Naive thymus-derived CD4-positive, alpha-beta T cell (primary cell): Measurements from ENCODE around the gene RAB31. TPM values are rescaled to one million over a fixed set of nuclear protein-coding genes. Genes with fewer than 3 reads are reported as not detected.

Experiments
- ATAC-seq: fragments of 150-1000 bp; cut with Tn5 transposase; 2 replicates; pipeline ENCODE4 v1.10.0; 2021; ENCODE audit warnings: mild to moderate bottlenecking, moderate library complexity
- CTCF ChIA-PET: fragments of 350-600 bp; sonication (Branson Sonifier 250); formaldehyde crosslinking; loops from one replicate; lab custom pipeline; 2021; ENCODE audit warnings: antibody characterized with exemption; lab: Charles Lee
- POLR2A ChIA-PET: fragments of 350-600 bp; sonication (Branson Sonifier 250); formaldehyde crosslinking; loops from one replicate; lab custom pipeline; 2021; ENCODE audit warnings: antibody characterized with exemption, inconsistent platforms; lab: Charles Lee
- DNase-seq, 9 donors: peaks; one replicate each; pipeline versions ENCODE4 v3.0.0 to v3.0.0-alpha.2; 2020 to 2022; ENCODE audit warnings: mixed read lengths in 1 of 9
- H3K27ac ChIP-seq: one replicate; pipeline ENCODE4 v1.7.0; 2013; ENCODE audit warnings: mild to moderate bottlenecking, low read depth, low read length, moderate library complexity
- H3K27me3 ChIP-seq, 2 donors: one replicate each; pipeline ENCODE4 v1.7.0; 2013; ENCODE audit warnings: low read length in 2 of 2, mild to moderate bottlenecking in 2 of 2, moderate library complexity in 2 of 2; ENCODE audit not compliant: control insufficient read depth in 2 of 2, insufficient read depth in 2 of 2
- H3K36me3 ChIP-seq, 3 experiments: 1 replicate in 2 of 3; 2 replicates in 1 of 3; pipeline ENCODE4 v1.7.0; 2013; ENCODE audit warnings: low read length in 3 of 3, mild to moderate bottlenecking in 3 of 3, moderate library complexity in 1 of 3; ENCODE audit not compliant: insufficient read depth in 3 of 3, control insufficient read depth in 2 of 3
- H3K4me1 ChIP-seq, 2 donors: one replicate each; pipeline ENCODE4 v1.7.0; 2013; ENCODE audit warnings: low read length in 2 of 2, mild to moderate bottlenecking in 2 of 2, moderate library complexity in 1 of 2; ENCODE audit not compliant: control insufficient read depth in 2 of 2, insufficient read depth in 2 of 2
- H3K4me3 ChIP-seq: 2 replicates; pipeline ENCODE4 v1.7.0; 2013; ENCODE audit warnings: mild to moderate bottlenecking, low read length
- H3K9me3 ChIP-seq, 3 experiments: 1 replicate in 2 of 3; 2 replicates in 1 of 3; pipeline ENCODE4 v1.7.0; 2013; ENCODE audit warnings: low read length in 3 of 3; ENCODE audit not compliant: control insufficient read depth in 2 of 3
- H3K27ac Mint-ChIP-seq, 9 donors: one replicate each; pipeline ENCODE4 v1.8.0; 2020 to 2022; ENCODE audit warnings: mixed read lengths in 9 of 9, mild to moderate bottlenecking in 8 of 9, moderate library complexity in 5 of 9, inconsistent platforms in 2 of 9
- H3K27me3 Mint-ChIP-seq, 5 donors: one replicate each; pipeline ENCODE4 v1.8.0; 2021 to 2022; ENCODE audit warnings: mixed read lengths in 5 of 5, mild to moderate bottlenecking in 1 of 5
- H3K36me3 Mint-ChIP-seq, 5 donors: one replicate each; pipeline ENCODE4 v1.8.0; 2020 to 2022; ENCODE audit warnings: mixed read lengths in 5 of 5, mild to moderate bottlenecking in 3 of 5, inconsistent platforms in 1 of 5
- H3K4me1 Mint-ChIP-seq, 7 donors: one replicate each; pipeline ENCODE4 v1.8.0; 2020 to 2022; ENCODE audit warnings: mixed read lengths in 7 of 7, mild to moderate bottlenecking in 3 of 7, inconsistent platforms in 1 of 7
- H3K4me3 Mint-ChIP-seq, 10 donors: one replicate each; pipeline ENCODE4 v1.8.0; 2020 to 2022; ENCODE audit warnings: mild to moderate bottlenecking in 10 of 10, mixed read lengths in 10 of 10, moderate library complexity in 6 of 10, inconsistent platforms in 2 of 10
- H3K9me3 Mint-ChIP-seq, 11 donors: one replicate each; pipeline ENCODE4 v1.8.0; 2020 to 2022; ENCODE audit warnings: mixed read lengths in 11 of 11, mild to moderate bottlenecking in 4 of 11, inconsistent platforms in 1 of 11, moderate library complexity in 1 of 11
- intact Hi-C, 2 donors: fragments of 100-400 bp; cut with micrococcal nuclease; formaldehyde crosslinking; loops; one replicate each; pipeline ENCODE4 v1.15.1; 2023
- polyA plus RNA-seq, 2 donors: library from polyadenylated mRNA; unstranded; fragments of 300-500 nt; fragmentation: Illumina TruSeq; gene quantifications; one replicate each; pipeline ENCODE4 v1.2.3, GENCODE V29; 2021
- total RNA-seq, 6 experiments: library from RNA in 5 of 6; stranded (reverse) in 5 of 6; gene quantifications; 1 replicate in 5 of 6; 2 replicates in 1 of 6; pipeline ENCODE4 v1.2.3 and lab custom pipeline; 2021 to 2026

RAB31 gene
- total and polyA plus RNA-seq, 7 experiments from 2014 or later = 0.41 to 48.6 (median 2.3) TPM

DNA sequence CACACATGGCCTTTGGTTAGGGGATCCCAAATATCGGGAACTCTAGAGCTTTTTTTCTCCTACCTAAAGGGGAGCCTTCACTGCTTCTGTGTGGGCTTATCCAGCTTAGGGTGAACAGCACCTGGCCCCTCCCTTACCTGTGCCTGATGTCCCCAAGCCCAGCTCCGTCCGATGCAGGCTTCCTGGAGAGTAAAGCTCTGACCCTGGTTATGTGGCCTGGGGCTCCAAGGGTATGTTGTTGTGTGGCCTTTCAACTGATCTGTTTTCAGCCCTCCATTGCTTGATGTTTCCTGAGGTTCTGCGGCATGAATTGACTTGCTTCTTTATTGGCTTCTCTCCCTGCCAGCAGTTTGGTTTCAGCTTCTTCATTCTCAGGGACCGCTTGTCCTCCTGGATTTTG lies 66.0 kb downstream of the RAB31 start:
- Histone ChIP-seq H3K4me1 (no peaks in the 10 kb centered on the region), H3K27ac (no peak overlapping the region), H3K27me3 (no peaks in the 10 kb centered on the region), H3K4me3 (no peak overlapping the region), H3K9me3 (no peaks in the 10 kb centered on the region), H3K36me3 (no peaks in the 10 kb centered on the region)
- intact Hi-C loops = no loop called here
- ATAC-seq (no peak), DNase-seq (no peak)
- Mint-ChIP-seq H3K4me1 (peaks cover 0 to 12% (median 0%) of the 10 kb centered on the region in 7 donors), H3K4me3 (no peak overlapping the region), H3K27me3 (peaks cover 20 to 33% (median 25%) of the 10 kb centered on the region in 5 donors), H3K9me3 (no peaks in the 10 kb centered on the region), H3K27ac (no peak overlapping the region), H3K36me3 (no peaks in the 10 kb centered on the region)
- CTCF ChIA-PET = no interaction called here
- POLR2A ChIA-PET = no interaction called here

DNA sequence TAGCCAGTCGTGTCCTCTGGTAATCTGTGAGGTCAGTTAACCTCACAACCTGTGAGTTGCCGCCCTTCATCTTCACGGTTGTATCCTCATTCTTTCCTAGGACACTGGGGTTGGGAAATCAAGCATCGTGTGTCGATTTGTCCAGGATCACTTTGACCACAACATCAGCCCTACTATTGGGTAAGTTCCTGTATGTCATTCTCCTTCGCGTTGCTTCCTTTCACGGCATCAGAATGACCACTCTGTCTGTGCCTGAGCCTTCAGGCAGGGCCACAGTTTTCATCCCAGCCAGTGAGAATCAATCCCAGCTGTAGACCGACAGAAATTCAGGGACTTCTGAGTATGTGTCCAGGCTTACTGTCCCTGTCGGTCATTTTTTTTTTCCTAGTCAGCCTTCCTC lies 67.1 kb downstream of the RAB31 start:
- H3K36me3 ChIP-seq = no peaks in the 10 kb centered on the region
- ChIA-PET CTCF (no interaction called here), POLR2A (no interaction called here)
- Mint-ChIP-seq H3K27ac (no peak overlapping the region), H3K4me3 (no peak overlapping the region), H3K27me3 (peaks cover 16 to 33% (median 19%) of the 10 kb centered on the region in 5 donors), H3K36me3 (no peaks in the 10 kb centered on the region), H3K4me1 (peaks cover 0 to 12% (median 0%) of the 10 kb centered on the region in 7 donors), H3K9me3 (no peaks in the 10 kb centered on the region)
- no peak for DNase-seq
- no peak overlapping the region for H3K27ac ChIP-seq
- no peak overlapping the region for H3K4me3 ChIP-seq
- no peaks in the 10 kb centered on the region for H3K4me1 ChIP-seq
- peak; percentile 62 for ATAC-seq
- intact Hi-C loops = no loop called here
- H3K9me3 ChIP-seq = no peaks in the 10 kb centered on the region
- no peaks in the 10 kb centered on the region for H3K27me3 ChIP-seq

DNA sequence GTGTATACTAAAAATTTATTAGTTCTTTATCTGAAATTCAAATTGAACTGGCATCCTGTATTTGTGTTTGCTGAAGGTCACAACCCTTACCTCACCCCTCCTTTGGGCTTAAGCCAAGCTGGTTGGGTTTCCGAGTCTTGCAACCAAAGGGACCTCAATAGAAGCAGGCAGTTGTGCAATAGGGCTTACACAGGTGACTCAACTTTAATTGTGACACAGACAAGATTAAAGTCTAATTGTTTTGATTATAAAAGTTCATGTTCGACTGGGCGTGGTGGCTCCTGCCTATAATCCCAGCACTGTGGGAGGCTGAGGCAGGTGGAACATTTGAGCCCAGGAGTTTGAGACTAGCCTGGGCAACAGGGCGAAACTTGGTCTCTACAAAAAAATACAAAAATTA lies 71.5 kb downstream of the RAB31 start:
- Mint-ChIP-seq H3K4me1 (no peaks in the 10 kb centered on the region), H3K9me3 (no peaks in the 10 kb centered on the region), H3K4me3 (no peak overlapping the region), H3K27ac (no peak overlapping the region), H3K36me3 (no peaks in the 10 kb centered on the region), H3K27me3 (peaks cover 2 to 17% (median 6%) of the 10 kb centered on the region in 5 donors)
- H3K4me3 ChIP-seq = no peak overlapping the region
- POLR2A ChIA-PET = no interaction called here
- no peaks in the 10 kb centered on the region for H3K9me3 ChIP-seq
- no peak for DNase-seq
- no peaks in the 10 kb centered on the region for H3K27me3 ChIP-seq
- intact Hi-C loops = no loop called here
- H3K36me3 ChIP-seq = no peaks in the 10 kb centered on the region
- CTCF ChIA-PET = no interaction called here
- no peaks in the 10 kb centered on the region for H3K4me1 ChIP-seq
- no peak for ATAC-seq
- H3K27ac ChIP-seq = no peak overlapping the region

DNA sequence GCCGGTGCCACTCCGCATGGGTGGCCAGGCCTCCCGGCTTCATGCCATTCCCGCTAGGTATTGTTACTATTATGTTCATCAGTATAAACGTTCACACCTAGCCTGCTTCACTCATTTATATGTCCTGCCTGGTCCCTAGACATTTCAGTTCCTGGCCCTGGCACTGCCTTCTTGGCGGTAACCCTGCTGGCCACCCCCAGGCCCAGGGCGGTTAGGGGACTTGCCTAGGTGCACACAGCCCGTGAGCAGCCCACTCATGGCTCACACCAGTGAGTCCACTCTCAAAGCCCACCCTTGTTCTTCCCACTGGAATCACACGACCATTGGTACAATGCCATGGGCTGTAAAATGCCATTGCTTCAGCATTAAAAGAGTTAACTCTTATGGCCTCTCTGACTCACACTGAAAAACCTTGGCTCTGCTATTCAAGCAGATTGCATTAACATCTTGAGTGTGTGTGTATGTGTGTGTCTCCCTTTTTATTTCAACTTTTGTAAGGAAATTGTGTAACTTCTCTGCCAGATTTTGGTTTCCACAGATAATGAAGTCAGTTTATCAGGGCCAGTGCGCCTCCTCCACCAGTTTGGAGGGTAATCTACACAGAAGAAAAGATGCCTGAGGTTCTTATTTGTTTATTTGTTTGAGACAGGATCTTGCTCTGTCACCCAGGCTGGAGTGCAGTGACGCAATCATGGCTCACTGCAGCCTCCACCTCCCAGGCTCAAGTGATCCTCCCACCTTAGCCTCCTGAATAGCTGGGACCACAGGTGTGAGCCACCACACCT lies 74.2 kb downstream of the RAB31 start:
- DNase-seq (no peak), ATAC-seq (peak; percentile 73)
- no peaks in the 10 kb centered on the region for H3K9me3 ChIP-seq
- H3K27ac ChIP-seq = no peak overlapping the region
- no peak overlapping the region for H3K4me3 Mint-ChIP-seq
- peaks cover 0 to 3% (median 0%) of the 10 kb centered on the region in 11 donors for H3K9me3 Mint-ChIP-seq
- intact Hi-C loops = no loop called here
- POLR2A ChIA-PET = no interaction called here
- H3K4me1 Mint-ChIP-seq = peaks cover 0 to 3% (median 0%) of the 10 kb centered on the region in 7 donors
- H3K36me3 Mint-ChIP-seq = no peaks in the 10 kb centered on the region
- H3K4me1 ChIP-seq = no peaks in the 10 kb centered on the region
- no peak overlapping the region for H3K27ac Mint-ChIP-seq
- H3K4me3 ChIP-seq = no peak overlapping the region
- CTCF ChIA-PET = no interaction called here
- no peaks in the 10 kb centered on the region for H3K27me3 ChIP-seq
- H3K27me3 Mint-ChIP-seq = peaks cover 12 to 31% (median 14%) of the 10 kb centered on the region in 5 donors
- H3K36me3 ChIP-seq = no peaks in the 10 kb centered on the region

DNA sequence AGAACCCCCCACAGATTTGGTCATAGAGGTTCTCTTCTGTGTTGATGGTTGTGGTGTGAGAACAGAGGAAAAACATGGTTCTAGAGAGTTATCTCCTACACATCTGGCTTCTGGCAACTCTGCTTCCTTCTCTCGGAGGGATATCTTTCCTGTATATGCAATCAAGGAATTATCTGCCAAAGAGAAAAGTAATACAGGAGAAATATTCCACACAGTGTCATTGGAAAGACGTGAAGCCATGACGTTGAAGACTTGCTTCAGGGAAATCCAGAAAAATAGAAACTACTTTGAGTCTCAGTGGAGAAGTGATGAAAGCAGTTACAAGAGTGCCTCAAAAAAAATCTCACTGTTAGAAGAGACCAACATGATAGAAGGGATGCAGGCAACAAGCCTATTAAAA lies 78.5 kb downstream of the RAB31 start:
- H3K36me3 Mint-ChIP-seq = no peaks in the 10 kb centered on the region
- peaks cover 0 to 3% (median 0%) of the 10 kb centered on the region in 7 donors for H3K4me1 Mint-ChIP-seq
- Histone ChIP-seq H3K27me3 (no peaks in the 10 kb centered on the region), H3K36me3 (no peaks in the 10 kb centered on the region), H3K27ac (no peak overlapping the region), H3K4me3 (no peak overlapping the region), H3K4me1 (no peaks in the 10 kb centered on the region), H3K9me3 (no peaks in the 10 kb centered on the region)
- DNase-seq = no peak
- H3K4me3 Mint-ChIP-seq = no peak overlapping the region
- H3K9me3 Mint-ChIP-seq = peaks cover 0 to 15% (median 4%) of the 10 kb centered on the region in 11 donors
- peaks cover 13 to 27% (median 17%) of the 10 kb centered on the region in 5 donors for H3K27me3 Mint-ChIP-seq
- no peak overlapping the region for H3K27ac Mint-ChIP-seq
- no peak for ATAC-seq
- POLR2A ChIA-PET = no interaction called here
- intact Hi-C loops = no loop called here
- CTCF ChIA-PET = no interaction called here

DNA sequence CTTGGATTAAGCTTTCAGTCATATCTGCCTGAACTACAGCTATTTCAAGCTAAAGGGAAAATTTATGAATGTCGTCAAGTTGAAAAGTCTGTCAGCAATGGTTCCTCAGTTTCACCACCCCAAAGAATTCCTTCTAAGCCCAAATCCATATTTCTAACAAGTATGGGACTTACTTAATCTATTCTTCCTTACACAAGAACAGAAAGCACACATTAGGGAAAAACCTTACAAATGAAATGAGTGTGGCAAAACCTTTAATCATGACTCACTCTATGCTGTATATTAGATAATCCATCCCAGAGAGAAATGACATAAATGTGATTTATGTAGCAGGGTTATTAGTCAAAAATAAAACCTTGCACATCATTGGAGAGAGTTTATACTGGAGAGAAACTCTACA lies 78.9 kb downstream of the RAB31 start:
- Mint-ChIP-seq H3K27ac (no peak overlapping the region), H3K36me3 (no peaks in the 10 kb centered on the region), H3K9me3 (peaks cover 0 to 15% (median 4%) of the 10 kb centered on the region in 11 donors), H3K4me1 (peaks cover 0 to 3% (median 0%) of the 10 kb centered on the region in 7 donors), H3K4me3 (no peak overlapping the region), H3K27me3 (peaks cover 13 to 26% (median 17%) of the 10 kb centered on the region in 5 donors)
- no peak overlapping the region for H3K4me3 ChIP-seq
- H3K4me1 ChIP-seq = no peaks in the 10 kb centered on the region
- intact Hi-C loops = no loop called here
- CTCF ChIA-PET = no interaction called here
- no peak overlapping the region for H3K27ac ChIP-seq
- no peaks in the 10 kb centered on the region for H3K27me3 ChIP-seq
- H3K36me3 ChIP-seq = no peaks in the 10 kb centered on the region
- POLR2A ChIA-PET = no interaction called here
- no peaks in the 10 kb centered on the region for H3K9me3 ChIP-seq
- no peak for ATAC-seq
- DNase-seq = no peak

DNA sequence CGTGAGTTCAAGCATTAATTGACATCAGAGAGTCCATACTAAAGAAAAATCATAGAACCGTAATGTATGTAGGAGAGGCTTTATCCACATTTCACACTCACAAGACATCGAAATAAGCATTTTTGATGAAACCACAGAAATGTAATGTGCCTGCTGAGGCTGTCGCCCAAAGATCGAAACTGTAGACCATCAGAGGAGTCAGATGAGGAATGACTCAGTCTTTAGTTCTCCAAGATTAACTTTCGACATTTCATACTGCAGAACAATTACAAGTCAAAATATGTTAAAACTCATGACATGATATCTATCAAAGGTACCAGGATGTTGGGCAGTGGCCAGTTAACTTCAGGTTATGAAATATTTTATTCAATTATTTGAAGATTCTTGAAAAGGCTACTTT lies 79.6 kb downstream of the RAB31 start:
- no peaks in the 10 kb centered on the region for H3K27me3 ChIP-seq
- POLR2A ChIA-PET = no interaction called here
- H3K27ac Mint-ChIP-seq = no peak overlapping the region
- ATAC-seq (no peak), DNase-seq (no peak)
- peaks cover 0 to 15% (median 4%) of the 10 kb centered on the region in 11 donors for H3K9me3 Mint-ChIP-seq
- no peaks in the 10 kb centered on the region for H3K36me3 Mint-ChIP-seq
- H3K9me3 ChIP-seq = no peaks in the 10 kb centered on the region
- peaks cover 16 to 29% (median 17%) of the 10 kb centered on the region in 5 donors for H3K27me3 Mint-ChIP-seq
- CTCF ChIA-PET = no interaction called here
- H3K4me1 Mint-ChIP-seq = peaks cover 0 to 5% (median 0%) of the 10 kb centered on the region in 7 donors
- H3K4me1 ChIP-seq = no peaks in the 10 kb centered on the region
- H3K27ac ChIP-seq = no peak overlapping the region
- no peak overlapping the region for H3K4me3 ChIP-seq
- intact Hi-C loops = no loop called here
- H3K4me3 Mint-ChIP-seq = no peak overlapping the region
- H3K36me3 ChIP-seq = no peaks in the 10 kb centered on the region
